Measurements from ENCODE around the gene PABPC1L2B. TPM values are rescaled to one million over a fixed set of nuclear protein-coding genes. Genes with fewer than 3 reads are reported as not detected.

Gene PABPC1L2B
- total and polyA plus RNA-seq, 5 donors = not detected

Other genes with a start within 250 kb of the PABPC1L2B start
- gene DMRTC1B, start 226.0 kb upstream of the PABPC1L2B start, total RNA-seq = not detected
- 0.14 TPM for gene DMRTC1B, start 226.0 kb upstream of the PABPC1L2B start, polyA plus RNA-seq
- not detected for gene FAM236B, start 220.3 kb upstream of the PABPC1L2B start, total RNA-seq
- not detected for gene FAM236B, start 220.3 kb upstream of the PABPC1L2B start, polyA plus RNA-seq
- not detected for gene FAM236D, start 194.7 kb upstream of the PABPC1L2B start, total RNA-seq
- gene FAM236D, start 194.7 kb upstream of the PABPC1L2B start, polyA plus RNA-seq = not detected
- gene FAM236C, start 90.3 kb upstream of the PABPC1L2B start, total RNA-seq = not detected
- gene FAM236C, start 90.3 kb upstream of the PABPC1L2B start, polyA plus RNA-seq = not detected
- gene FAM236A, start 64.7 kb upstream of the PABPC1L2B start, total RNA-seq = not detected
- not detected for gene FAM236A, start 64.7 kb upstream of the PABPC1L2B start, polyA plus RNA-seq
- gene DMRTC1, start 59.1 kb upstream of the PABPC1L2B start, total RNA-seq = under 1 TPM in 1 of 4 donors, not detected in 3; 0.26 TPM
- not detected for gene DMRTC1, start 59.1 kb upstream of the PABPC1L2B start, polyA plus RNA-seq
- gene PABPC1L2A, start 76.6 kb downstream of the PABPC1L2B start, total RNA-seq = not detected
- gene PABPC1L2A, start 76.6 kb downstream of the PABPC1L2B start, polyA plus RNA-seq = not detected
- 10 to 100 TPM in 2 of 4 donors, 1 to 10 TPM in 2; 8.9 to 18.8 (median 11.3) TPM for gene NAP1L2, start 211.9 kb downstream of the PABPC1L2B start, total RNA-seq
- gene NAP1L2, start 211.9 kb downstream of the PABPC1L2B start, polyA plus RNA-seq = 8.6 TPM

Data from right cardiac atrium (tissue), 5 donors.